HEK293 (cell line): ENCODE data around the gene ITPR3.

ENCODE experiments used
- CTCF ChIA-PET: fragments of 350-600 bp; formaldehyde crosslinking; extraction: SDS; loops from one replicate; lab custom pipeline; 2021; ENCODE audit warnings: antibody characterized with exemption; lab: Yijun Ruan, JAX
- POLR2A ChIA-PET: fragments of 300-600 bp; formaldehyde crosslinking; extraction: SDS; loops from one replicate; lab custom pipeline; 2020; ENCODE audit warnings: antibody characterized with exemption, inconsistent platforms; lab: Yijun Ruan, JAX
- H3K27ac ChIP-seq: fragments of 200-500 bp; sonication (Bioruptor generic); 2 replicates; pipeline ENCODE4 v1.5.1; 2014; ENCODE audit warnings: low read depth, low read length, control low read depth, inconsistent platforms; ENCODE audit errors: extremely low read depth
- H3K36me3 ChIP-seq, 2 experiments: fragments of 200-500 bp in 1 of 2; sonication (Bioruptor generic) in 1 of 2; 1 replicate in 1 of 2; 2 replicates in 1 of 2; pipeline ENCODE4 v1.5.1; 2014 to 2017; ENCODE audit warnings: inconsistent platforms in 2 of 2, low read length in 2 of 2; ENCODE audit not compliant: control insufficient read depth in 2 of 2, insufficient read depth in 1 of 2
- H3K4me1 ChIP-seq: fragments of 200-500 bp; sonication (Bioruptor generic); 2 replicates; pipeline ENCODE4 v1.5.1; 2014; ENCODE audit warnings: mild to moderate bottlenecking, low read length, inconsistent platforms; ENCODE audit not compliant: control insufficient read depth, insufficient read depth
- H3K4me3 ChIP-seq: 2 replicates; pipeline ENCODE4 v1.5.1; 2011; ENCODE audit warnings: low read depth, mild to moderate bottlenecking, control low read depth, low read length, moderate library complexity
- H3K9me3 ChIP-seq: fragments of 200-500 bp; sonication (Bioruptor generic); 2 replicates; pipeline ENCODE4 v1.5.1; 2014; ENCODE audit warnings: low read depth, low read length, inconsistent platforms; ENCODE audit not compliant: control insufficient read depth, insufficient read depth
- EGR2 ChIP-seq: fragments of 450-650 bp; formaldehyde crosslinking; IDR thresholded peaks from 2 replicates; pipeline ENCODE4 v1.5.1; 2016; ENCODE audit warnings: low read depth, missing biosample characterization, missing genetic modification characterization
- HOXA7 ChIP-seq: sonication (generic); formaldehyde crosslinking; IDR thresholded peaks from 2 replicates; pipeline ENCODE4 v1.8.1; 2022; ENCODE audit warnings: missing genetic modification reagents, borderline replicate concordance
- PRDM1 ChIP-seq: fragments of 450-650 bp; formaldehyde crosslinking; IDR thresholded peaks from 2 replicates; pipeline ENCODE4; 2016; ENCODE audit warnings: missing biosample characterization, missing genetic modification characterization
- REST ChIP-seq: fragments of 450-650 bp; formaldehyde crosslinking; IDR thresholded peaks from 2 replicates; pipeline ENCODE4 v1.5.1; 2016; ENCODE audit warnings: missing biosample characterization, missing genetic modification characterization
- SALL2 ChIP-seq: fragments of 450-650 bp; formaldehyde crosslinking; IDR thresholded peaks from 2 replicates; pipeline ENCODE4 v1.5.0; 2017; ENCODE audit warnings: missing biosample characterization, mild to moderate bottlenecking, missing genetic modification characterization, borderline replicate concordance
- SCRT1 ChIP-seq: fragments of 450-650 bp; formaldehyde crosslinking; IDR thresholded peaks from 2 replicates; pipeline ENCODE4 v1.5.1; 2016; ENCODE audit warnings: missing biosample characterization, missing genetic modification characterization, borderline replicate concordance
- SCRT2 ChIP-seq: fragments of 450-650 bp; formaldehyde crosslinking; IDR thresholded peaks from 2 replicates; pipeline ENCODE4 v1.5.1; 2016; ENCODE audit warnings: missing biosample characterization, missing genetic modification characterization
- SETDB1 ChIP-seq: IDR thresholded peaks from one replicate; pipeline ENCODE4 v1.6.1; 2017; ENCODE audit warnings: mild to moderate bottlenecking, low read length, moderate library complexity, mixed read lengths; ENCODE audit not compliant: insufficient read length
- TCF7L2 ChIP-seq: IDR thresholded peaks from 2 replicates; pipeline ENCODE4 v1.6.1; 2011; ENCODE audit warnings: low read depth, mild to moderate bottlenecking, inconsistent platforms, low read length, moderate library complexity, borderline replicate concordance
- ZNF138 ChIP-seq: fragments of 450-650 bp; formaldehyde crosslinking; IDR thresholded peaks from 2 replicates; pipeline ENCODE4 v1.5.1; 2016; ENCODE audit warnings: missing biosample characterization, missing genetic modification characterization, borderline replicate concordance
- ZNF157 ChIP-seq: fragments of 450-650 bp; formaldehyde crosslinking; IDR thresholded peaks from 2 replicates; pipeline ENCODE4 v1.5.1; 2016; ENCODE audit warnings: missing biosample characterization, missing genetic modification characterization
- ZNF202 ChIP-seq: fragments of 450-650 bp; formaldehyde crosslinking; IDR thresholded peaks from 2 replicates; pipeline ENCODE4 v1.5.1; 2016; ENCODE audit warnings: missing biosample characterization, missing genetic modification characterization, borderline replicate concordance
- ZNF211 ChIP-seq: fragments of 450-650 bp; formaldehyde crosslinking; IDR thresholded peaks from 2 replicates; pipeline ENCODE4 v1.5.1; 2016; ENCODE audit warnings: low read depth, missing biosample characterization, missing genetic modification characterization
- ZNF221 ChIP-seq: fragments of 450-650 bp; formaldehyde crosslinking; IDR thresholded peaks from 2 replicates; pipeline ENCODE4 v1.5.1; 2017; ENCODE audit warnings: missing biosample characterization, missing genetic modification characterization, borderline replicate concordance
- ZNF223 ChIP-seq: fragments of 450-650 bp; formaldehyde crosslinking; IDR thresholded peaks from 2 replicates; pipeline ENCODE4 v1.5.1; 2016; ENCODE audit warnings: missing biosample characterization, missing genetic modification characterization
- ZNF248 ChIP-seq: fragments of 450-650 bp; formaldehyde crosslinking; IDR thresholded peaks from 2 replicates; pipeline ENCODE4 v1.5.1; 2017; ENCODE audit warnings: missing biosample characterization, missing genetic modification characterization
- ZNF366 ChIP-seq: fragments of 450-650 bp; formaldehyde crosslinking; conservative IDR thresholded peaks from 2 replicates; pipeline ENCODE4 v1.5.1; 2016; ENCODE audit warnings: missing biosample characterization, missing genetic modification characterization
- ZNF391 ChIP-seq: fragments of 450-650 bp; formaldehyde crosslinking; IDR thresholded peaks from 2 replicates; pipeline ENCODE4 v1.5.1; 2016; ENCODE audit warnings: low read depth, missing biosample characterization, missing genetic modification characterization, borderline replicate concordance
- ZNF404 ChIP-seq: fragments of 450-650 bp; formaldehyde crosslinking; IDR thresholded peaks from 2 replicates; pipeline ENCODE4 v1.5.1; 2017; ENCODE audit warnings: missing biosample characterization, missing genetic modification characterization
- ZNF529 ChIP-seq: fragments of 450-650 bp; formaldehyde crosslinking; IDR thresholded peaks from 2 replicates; pipeline ENCODE4 v1.5.1; 2017; ENCODE audit warnings: missing genetic modification characterization, missing biosample characterization; ENCODE audit not compliant: insufficient replicate concordance
- ZNF571 ChIP-seq: fragments of 450-650 bp; formaldehyde crosslinking; IDR thresholded peaks from 2 replicates; pipeline ENCODE4 v1.5.0; 2017; ENCODE audit warnings: missing biosample characterization, missing genetic modification characterization
- ZNF623 ChIP-seq: fragments of 450-650 bp; formaldehyde crosslinking; IDR thresholded peaks from 2 replicates; pipeline ENCODE4 v1.5.1; 2016; ENCODE audit warnings: missing biosample characterization, missing genetic modification characterization
- ZNF660 ChIP-seq: fragments of 450-650 bp; IDR thresholded peaks from 2 replicates; pipeline ENCODE4 v1.5.1; 2018; ENCODE audit warnings: missing biosample characterization, mild to moderate bottlenecking, missing genetic modification characterization
- ZNF692 ChIP-seq: fragments of 450-650 bp; formaldehyde crosslinking; IDR thresholded peaks from 2 replicates; pipeline ENCODE4 v1.5.1; 2016; ENCODE audit warnings: missing biosample characterization, missing genetic modification characterization
- ZNF707 ChIP-seq: fragments of 450-650 bp; formaldehyde crosslinking; IDR thresholded peaks from 2 replicates; pipeline ENCODE4 v1.5.1; 2016; ENCODE audit warnings: missing biosample characterization, missing genetic modification characterization
- ZNF777 ChIP-seq: fragments of 450-650 bp; formaldehyde crosslinking; IDR thresholded peaks from 2 replicates; pipeline ENCODE4 v1.5.1; 2017; ENCODE audit warnings: missing biosample characterization, missing genetic modification characterization, borderline replicate concordance
- ZNF830 ChIP-seq: fragments of 450-650 bp; IDR thresholded peaks from 2 replicates; pipeline ENCODE4 v1.5.0; 2018; ENCODE audit warnings: missing biosample characterization, missing genetic modification characterization, low read depth, mild to moderate bottlenecking, moderate library complexity
- ZNF843 ChIP-seq: fragments of 450-650 bp; formaldehyde crosslinking; IDR thresholded peaks from 2 replicates; pipeline ENCODE4 v1.5.1; 2016; ENCODE audit warnings: missing biosample characterization, missing genetic modification characterization
- ZSCAN30 ChIP-seq: fragments of 450-650 bp; IDR thresholded peaks from 2 replicates; pipeline ENCODE4 v1.5.1; 2018; ENCODE audit warnings: missing biosample characterization, mild to moderate bottlenecking, missing genetic modification characterization, moderate library complexity

Gene ITPR3

GRCh38 chr6:33678932-33679490, 57.9 kb downstream of the ITPR3 start:
- no peaks in the 10 kb centered on the region for H3K4me1 ChIP-seq
- H3K36me3 ChIP-seq, result peaks cover 6 to 49% of the 10 kb centered on the region in 2 experiments; a peak in 2 of 3 replicates
- no peaks in the 10 kb centered on the region for H3K9me3 ChIP-seq
- H3K27ac ChIP-seq, result no peak overlapping the region
- no peak overlapping the region for H3K4me3 ChIP-seq
- POLR2A ChIA-PET, result interaction anchor here (0.6 kb wide), 1 partner anchor 58 kb away, joined by 3 read pairs; no protein-coding TSS in a partner anchor
- CTCF ChIA-PET, result no interaction called here
- TF ChIP-seq ZNF138 (tag by site-specific recombination), result no peak
- no peak for TF ChIP-seq EGR2 (tag by site-specific recombination)
- no peak for TF ChIP-seq TCF7L2
- no peak for TF ChIP-seq ZNF692 (tag by site-specific recombination)
- TF ChIP-seq ZNF221 (tag by site-specific recombination), result no peak
- no peak for TF ChIP-seq ZNF211 (tag by site-specific recombination)
- TF ChIP-seq SALL2 (tag by site-specific recombination), result no peak
- TF ChIP-seq SCRT2 (tag by site-specific recombination), result peak; percentile 95
- TF ChIP-seq ZNF843 (tag by site-specific recombination), result no peak
- TF ChIP-seq SCRT1 (tag by site-specific recombination), result peak; percentile 86
- TF ChIP-seq ZNF707 (tag by site-specific recombination), result no peak
- no peak for TF ChIP-seq ZNF248

GRCh38 chr6:33679761-33680160, 58.6 kb downstream of the ITPR3 start:
- TF ChIP-seq ZNF404 (tag by site-specific recombination) (no peak), ZNF830 (tag by site-specific recombination) (no peak), TCF7L2 (no peak), ZNF529 (tag by site-specific recombination) (no peak), ZNF623 (tag by site-specific recombination) (no peak), ZNF223 (no peak), ZNF157 (tag by site-specific recombination) (no peak), SETDB1 (no peak)
- Histone ChIP-seq H3K27ac (no peak overlapping the region), H3K36me3 (peaks cover 9 to 52% of the 10 kb centered on the region in 2 experiments; a peak in 2 of 3 replicates), H3K4me3 (no peak overlapping the region), H3K9me3 (no peaks in the 10 kb centered on the region), H3K4me1 (no peaks in the 10 kb centered on the region)
- ChIA-PET CTCF (interaction anchor here (1.1 kb wide), 1 partner anchor 10 kb away, joined by 4 read pairs; no protein-coding TSS in a partner anchor), POLR2A (no interaction called here)

GRCh38 chr6:33682341-33682740, 61.2 kb downstream of the ITPR3 start:
- ChIA-PET CTCF (interaction anchor here (0.7 to 1.2 kb wide), 2 partner anchors 10 to 62 kb away, joined by 3 to 4 read pairs; no protein-coding TSS in a partner anchor), POLR2A (interaction anchor here (0.7 kb wide), 1 partner anchor 13 kb away, joined by 3 read pairs; no protein-coding TSS in a partner anchor)
- Histone ChIP-seq H3K9me3 (no peaks in the 10 kb centered on the region), H3K27ac (no peak overlapping the region), H3K4me3 (no peak overlapping the region), H3K36me3 (peaks cover 10 to 55% of the 10 kb centered on the region in 2 experiments; a peak in 2 of 3 replicates), H3K4me1 (no peaks in the 10 kb centered on the region)
- TF ChIP-seq ZNF202 (tag by site-specific recombination) (no peak), ZNF571 (tag by site-specific recombination) (no peak), ZNF777 (tag by site-specific recombination) (no peak), PRDM1 (tag by site-specific recombination) (no peak), ZNF366 (tag by site-specific recombination) (no peak), REST (tag by site-specific recombination) (no peak), HOXA7 (CRISPR knock-in tag) (no peak), ZNF660 (tag by site-specific recombination) (no peak), ZSCAN30 (no peak), ZNF391 (tag by site-specific recombination) (no peak)
